ENCODE measurements around the gene ANGPTL2. TPM values are rescaled to one million over a fixed set of nuclear protein-coding genes. Genes with fewer than 3 reads are reported as not detected.
A peak's percentile ranks its signal among the peaks of the same experiment; 100 is the strongest.

The ANGPTL2 gene
- total and polyA plus RNA-seq, 3 experiments from 2014 or later: not detected

GRCh38 chr9:127159949-127160610 is 37.6 kb upstream of the ANGPTL2 start:
- CTCF ChIA-PET: no interaction called here
- H3K4me3 Mint-ChIP-seq: no peak overlapping the region
- H3K4me1 ChIP-seq (ENCODE audit: insufficient read depth, low read length): no peaks in the 10 kb centered on the region
- no peaks in the 10 kb centered on the region for H3K36me3 Mint-ChIP-seq
- peaks cover 6 to 22% (median 12%) of the 10 kb centered on the region in 3 donors for H3K4me1 Mint-ChIP-seq
- no peak overlapping the region for H3K4me3 ChIP-seq (ENCODE audit: low read length)
- H3K36me3 ChIP-seq (ENCODE audit: insufficient read depth, low read length): no peaks in the 10 kb centered on the region
- no peaks in the 10 kb centered on the region for H3K9me3 Mint-ChIP-seq
- H3K27ac Mint-ChIP-seq: no peak overlapping the region
- H3K27ac ChIP-seq (ENCODE audit: low read depth, low read length): no peak overlapping the region
- POLR2A ChIA-PET: interaction anchor here (0.6 kb wide), 1 partner anchor 267 kb away, joined by 4 read pairs; no protein-coding TSS in a partner anchor
- no peak for DNase-seq
- no peaks in the 10 kb centered on the region for H3K9me3 ChIP-seq (ENCODE audit: low read length)
- no peaks in the 10 kb centered on the region for H3K27me3 ChIP-seq (ENCODE audit: insufficient read depth, low read length, poor library complexity, severe bottlenecking)
- H3K27me3 Mint-ChIP-seq: peaks cover 0 to 2% of the 10 kb centered on the region in 2 donors

- ChIA-PET POLR2A (interaction anchor here (0.6 kb wide), 1 partner anchor 266 kb away, joined by 4 read pairs; no protein-coding TSS in a partner anchor), CTCF (no interaction called here)
- H3K4me1 ChIP-seq (ENCODE audit: insufficient read depth, low read length): no peaks in the 10 kb centered on the region
- H3K36me3 Mint-ChIP-seq: no peaks in the 10 kb centered on the region
- DNase-seq: no peak
- H3K36me3 ChIP-seq (ENCODE audit: insufficient read depth, low read length): no peaks in the 10 kb centered on the region
- no peaks in the 10 kb centered on the region for H3K27me3 ChIP-seq (ENCODE audit: insufficient read depth, low read length, poor library complexity, severe bottlenecking)
- H3K27me3 Mint-ChIP-seq: peaks cover 0 to 3% of the 10 kb centered on the region in 2 donors
- no peaks in the 10 kb centered on the region for H3K9me3 Mint-ChIP-seq
- no peaks in the 10 kb centered on the region for H3K9me3 ChIP-seq (ENCODE audit: low read length)
- no peak overlapping the region for H3K4me3 ChIP-seq (ENCODE audit: low read length)
- H3K27ac ChIP-seq (ENCODE audit: low read depth, low read length): no peak overlapping the region
- H3K4me1 Mint-ChIP-seq: peaks cover 11 to 29% (median 18%) of the 10 kb centered on the region in 3 donors
- peak overlapping the region in 1 of 8 donors; percentile 47 for H3K27ac Mint-ChIP-seq
- H3K4me3 Mint-ChIP-seq: no peak overlapping the region
Observed at GRCh38 chr9:127159325-127159801, 36.9 kb upstream of the ANGPTL2 start.

GRCh38 chr9:127158786-127159324 is 36.4 kb upstream of the ANGPTL2 start:
- H3K27me3 Mint-ChIP-seq: peaks cover 0 to 3% of the 10 kb centered on the region in 2 donors
- CTCF ChIA-PET: no interaction called here
- H3K27ac Mint-ChIP-seq: no peak overlapping the region
- DNase-seq: no peak
- no peaks in the 10 kb centered on the region for H3K36me3 Mint-ChIP-seq
- no peaks in the 10 kb centered on the region for H3K9me3 Mint-ChIP-seq
- H3K4me1 ChIP-seq (ENCODE audit: insufficient read depth, low read length): no peaks in the 10 kb centered on the region
- no peaks in the 10 kb centered on the region for H3K27me3 ChIP-seq (ENCODE audit: insufficient read depth, low read length, poor library complexity, severe bottlenecking)
- no peaks in the 10 kb centered on the region for H3K36me3 ChIP-seq (ENCODE audit: insufficient read depth, low read length)
- H3K4me3 ChIP-seq (ENCODE audit: low read length): no peak overlapping the region
- H3K27ac ChIP-seq (ENCODE audit: low read depth, low read length): no peak overlapping the region
- POLR2A ChIA-PET: no interaction called here
- H3K4me1 Mint-ChIP-seq: peaks cover 11 to 31% (median 22%) of the 10 kb centered on the region in 3 donors
- no peak overlapping the region for H3K4me3 Mint-ChIP-seq
- H3K9me3 ChIP-seq (ENCODE audit: low read length): no peaks in the 10 kb centered on the region

- no peak for DNase-seq
- POLR2A ChIA-PET: no interaction called here
- H3K4me3 ChIP-seq (ENCODE audit: low read length): no peak overlapping the region
- Mint-ChIP-seq H3K4me1 (peaks cover 5 to 16% (median 10%) of the 10 kb centered on the region in 3 donors), H3K4me3 (no peak overlapping the region), H3K36me3 (no peaks in the 10 kb centered on the region), H3K27ac (peak overlapping the region in 1 of 8 donors; percentile 2), H3K9me3 (no peaks in the 10 kb centered on the region), H3K27me3 (peaks cover 3 to 5% of the 10 kb centered on the region in 2 donors)
- H3K4me1 ChIP-seq (ENCODE audit: insufficient read depth, low read length): no peaks in the 10 kb centered on the region
- H3K27me3 ChIP-seq (ENCODE audit: insufficient read depth, low read length, poor library complexity, severe bottlenecking): no peaks in the 10 kb centered on the region
- H3K9me3 ChIP-seq (ENCODE audit: low read length): no peaks in the 10 kb centered on the region
- CTCF ChIA-PET: no interaction called here
- no peak overlapping the region for H3K27ac ChIP-seq (ENCODE audit: low read depth, low read length)
- H3K36me3 ChIP-seq (ENCODE audit: insufficient read depth, low read length): no peaks in the 10 kb centered on the region
Observed at GRCh38 chr9:127155314-127155960, 33.0 kb upstream of the ANGPTL2 start.

- CTCF ChIA-PET: no interaction called here
- Mint-ChIP-seq H3K27ac (peak overlapping the region in 1 of 8 donors; percentile 50), H3K27me3 (peaks cover 3 to 5% of the 10 kb centered on the region in 2 donors), H3K4me3 (peak overlapping the region in 2 of 7 donors; percentile 32 to 43), H3K4me1 (peaks cover 5 to 16% (median 10%) of the 10 kb centered on the region in 3 donors), H3K36me3 (no peaks in the 10 kb centered on the region), H3K9me3 (no peaks in the 10 kb centered on the region)
- Histone ChIP-seq H3K27ac (ENCODE audit: low read depth, low read length) (no peak overlapping the region), H3K9me3 (ENCODE audit: low read length) (no peaks in the 10 kb centered on the region), H3K36me3 (ENCODE audit: insufficient read depth, low read length) (no peaks in the 10 kb centered on the region), H3K4me1 (ENCODE audit: insufficient read depth, low read length) (no peaks in the 10 kb centered on the region), H3K27me3 (ENCODE audit: insufficient read depth, low read length, poor library complexity, severe bottlenecking) (no peaks in the 10 kb centered on the region), H3K4me3 (ENCODE audit: low read length) (no peak overlapping the region)
- POLR2A ChIA-PET: no interaction called here
- DNase-seq: no peak
Observed at GRCh38 chr9:127154390-127155191, 32.2 kb upstream of the ANGPTL2 start.

GRCh38 chr9:127154003-127154389 is 31.6 kb upstream of the ANGPTL2 start:
- no peak overlapping the region for H3K27ac Mint-ChIP-seq
- CTCF ChIA-PET: interaction anchor here (1.1 kb wide), 1 partner anchor 9 kb away, joined by 3 read pairs; no protein-coding TSS in a partner anchor
- H3K36me3 Mint-ChIP-seq: no peaks in the 10 kb centered on the region
- Histone ChIP-seq H3K9me3 (ENCODE audit: low read length) (no peaks in the 10 kb centered on the region), H3K36me3 (ENCODE audit: insufficient read depth, low read length) (no peaks in the 10 kb centered on the region), H3K4me1 (ENCODE audit: insufficient read depth, low read length) (no peaks in the 10 kb centered on the region), H3K27me3 (ENCODE audit: insufficient read depth, low read length, poor library complexity, severe bottlenecking) (no peaks in the 10 kb centered on the region), H3K4me3 (ENCODE audit: low read length) (no peak overlapping the region), H3K27ac (ENCODE audit: low read depth, low read length) (no peak overlapping the region)
- H3K9me3 Mint-ChIP-seq: no peaks in the 10 kb centered on the region
- POLR2A ChIA-PET: no interaction called here
- peak overlapping the region in 1 of 7 donors; percentile 14 for H3K4me3 Mint-ChIP-seq
- DNase-seq: no peak
- peaks cover 3 to 5% of the 10 kb centered on the region in 2 donors for H3K27me3 Mint-ChIP-seq
- peaks cover 5 to 16% (median 10%) of the 10 kb centered on the region in 3 donors for H3K4me1 Mint-ChIP-seq

GRCh38 chr9:127153501-127153900 is 31.1 kb upstream of the ANGPTL2 start:
- Histone ChIP-seq H3K27me3 (ENCODE audit: insufficient read depth, low read length, poor library complexity, severe bottlenecking) (no peaks in the 10 kb centered on the region), H3K9me3 (ENCODE audit: low read length) (no peaks in the 10 kb centered on the region), H3K36me3 (ENCODE audit: insufficient read depth, low read length) (no peaks in the 10 kb centered on the region), H3K4me1 (ENCODE audit: insufficient read depth, low read length) (no peaks in the 10 kb centered on the region), H3K4me3 (ENCODE audit: low read length) (no peak overlapping the region), H3K27ac (ENCODE audit: low read depth, low read length) (no peak overlapping the region)
- no peak overlapping the region for H3K4me3 Mint-ChIP-seq
- H3K27me3 Mint-ChIP-seq: peaks cover 3 to 5% of the 10 kb centered on the region in 2 donors
- ChIA-PET CTCF (interaction anchor here (1.1 kb wide), 1 partner anchor 10 kb away, joined by 3 read pairs; no protein-coding TSS in a partner anchor), POLR2A (no interaction called here)
- H3K36me3 Mint-ChIP-seq: no peaks in the 10 kb centered on the region
- no peak for DNase-seq
- no peaks in the 10 kb centered on the region for H3K9me3 Mint-ChIP-seq
- H3K4me1 Mint-ChIP-seq: peaks cover 5 to 16% (median 10%) of the 10 kb centered on the region in 3 donors
- H3K27ac Mint-ChIP-seq: peak overlapping the region in 1 of 8 donors; percentile 61
